Subcutaneous adipose tissue (tissue), 4 donors: ENCODE data around the gene TUNAR. TPM values are rescaled to one million over a fixed set of nuclear protein-coding genes. Genes with fewer than 3 reads are reported as not detected.

Experiments used
- total RNA-seq, 4 donors: library from RNA; depleted of rRNA; stranded (reverse); fragments of >200 nt; gene quantifications; one replicate each; pipeline ENCODE4 v1.1.0, GENCODE V29; 2016
- TF ChIP-seq, protein P1 (sequence below): fragments of 450-650 bp; IDR thresholded peaks from one replicate; pipeline ENCODE4 v1.5.1; 2016; ENCODE audit warnings: low read depth, mild to moderate bottlenecking, control low read depth, antibody characterized with exemption, moderate library complexity

Gene TUNAR
- total RNA-seq, 4 donors from 2014 or later = not detected

DNA sequence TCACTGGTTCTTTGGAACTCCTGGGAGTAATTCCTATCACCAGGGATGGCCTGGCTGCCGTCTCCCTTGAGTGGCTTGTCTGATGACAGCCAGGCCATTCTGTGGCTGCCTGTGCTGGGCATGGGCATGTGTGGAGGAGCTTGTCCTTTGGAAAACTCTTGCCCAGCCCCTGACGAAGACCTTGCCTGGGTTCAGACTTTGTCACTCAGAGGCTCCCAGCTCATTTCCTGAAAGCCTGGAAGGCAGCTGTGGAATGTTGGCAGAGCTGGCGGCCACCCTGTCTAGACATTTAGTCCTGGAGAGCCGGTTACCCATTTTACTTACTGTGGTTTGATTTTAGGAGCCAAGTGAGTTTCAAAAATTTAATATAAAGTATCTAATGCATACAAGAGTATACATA is 34.0 kb downstream of the TUNAR start:
- TF ChIP-seq, protein P1, sequence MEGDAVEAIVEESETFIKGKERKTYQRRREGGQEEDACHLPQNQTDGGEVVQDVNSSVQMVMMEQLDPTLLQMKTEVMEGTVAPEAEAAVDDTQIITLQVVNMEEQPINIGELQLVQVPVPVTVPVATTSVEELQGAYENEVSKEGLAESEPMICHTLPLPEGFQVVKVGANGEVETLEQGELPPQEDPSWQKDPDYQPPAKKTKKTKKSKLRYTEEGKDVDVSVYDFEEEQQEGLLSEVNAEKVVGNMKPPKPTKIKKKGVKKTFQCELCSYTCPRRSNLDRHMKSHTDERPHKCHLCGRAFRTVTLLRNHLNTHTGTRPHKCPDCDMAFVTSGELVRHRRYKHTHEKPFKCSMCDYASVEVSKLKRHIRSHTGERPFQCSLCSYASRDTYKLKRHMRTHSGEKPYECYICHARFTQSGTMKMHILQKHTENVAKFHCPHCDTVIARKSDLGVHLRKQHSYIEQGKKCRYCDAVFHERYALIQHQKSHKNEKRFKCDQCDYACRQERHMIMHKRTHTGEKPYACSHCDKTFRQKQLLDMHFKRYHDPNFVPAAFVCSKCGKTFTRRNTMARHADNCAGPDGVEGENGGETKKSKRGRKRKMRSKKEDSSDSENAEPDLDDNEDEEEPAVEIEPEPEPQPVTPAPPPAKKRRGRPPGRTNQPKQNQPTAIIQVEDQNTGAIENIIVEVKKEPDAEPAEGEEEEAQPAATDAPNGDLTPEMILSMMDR = no peak

DNA sequence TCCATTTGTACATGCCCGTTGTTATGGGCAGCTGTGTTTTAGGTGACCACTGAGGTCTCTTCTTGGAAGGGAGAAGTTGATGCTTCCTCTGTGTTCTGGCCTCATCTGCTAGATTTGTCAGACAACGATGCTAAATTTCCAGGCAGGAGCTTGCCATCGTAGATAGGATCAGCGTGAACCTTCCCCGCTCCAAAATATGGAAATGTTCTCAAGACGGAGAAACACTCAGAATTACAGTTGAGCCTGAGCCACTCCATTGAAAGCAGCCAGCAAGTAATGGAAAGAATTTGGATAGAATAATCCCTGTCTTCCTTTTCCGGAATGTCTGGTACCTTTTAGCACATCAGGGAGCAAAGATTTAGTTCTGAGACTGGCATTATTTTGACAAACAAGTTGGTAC is 34.8 kb downstream of the TUNAR start:
- TF ChIP-seq, protein P1 = no peak

DNA sequence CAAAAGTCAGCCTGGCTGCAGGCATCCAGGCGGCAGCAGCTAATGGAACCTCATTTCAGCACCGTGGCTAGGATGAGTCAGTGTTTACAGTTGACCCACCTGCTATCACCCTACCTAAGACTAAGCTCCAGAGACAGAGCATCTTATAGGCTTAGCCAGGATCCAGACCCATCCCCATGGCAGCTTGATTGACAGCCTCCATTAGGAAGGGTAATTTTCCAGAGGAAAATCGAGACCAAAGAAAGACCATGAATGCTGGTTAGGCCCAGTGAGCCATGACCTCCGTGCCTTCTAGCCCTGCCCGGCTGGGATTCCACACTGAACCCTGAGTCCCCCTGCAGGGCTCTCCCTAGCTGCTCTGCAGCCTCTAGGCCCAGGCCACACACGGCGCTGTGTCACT is 38.7 kb downstream of the TUNAR start:
- TF ChIP-seq, protein P1 = no peak

DNA sequence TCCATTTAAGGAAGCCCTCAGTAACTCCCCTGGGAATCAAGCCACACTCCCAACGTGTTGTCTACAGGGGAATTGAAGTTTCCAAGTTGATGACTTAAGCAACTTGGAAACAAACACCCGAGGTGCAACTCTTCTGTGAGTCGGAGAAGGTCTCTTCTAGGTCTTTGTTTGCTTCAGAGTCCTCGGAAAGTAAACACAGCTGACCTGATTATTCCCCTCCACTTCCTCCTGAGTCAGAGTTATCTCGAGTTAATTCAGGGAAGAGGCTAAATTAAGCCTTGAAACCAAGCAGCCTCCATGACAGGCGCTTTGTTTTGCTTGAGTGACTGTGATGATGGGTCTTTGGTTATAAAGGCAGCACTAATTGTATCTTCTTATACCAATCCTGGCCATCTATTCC is 41.8 kb downstream of the TUNAR start:
- TF ChIP-seq, protein P1 = no peak

DNA sequence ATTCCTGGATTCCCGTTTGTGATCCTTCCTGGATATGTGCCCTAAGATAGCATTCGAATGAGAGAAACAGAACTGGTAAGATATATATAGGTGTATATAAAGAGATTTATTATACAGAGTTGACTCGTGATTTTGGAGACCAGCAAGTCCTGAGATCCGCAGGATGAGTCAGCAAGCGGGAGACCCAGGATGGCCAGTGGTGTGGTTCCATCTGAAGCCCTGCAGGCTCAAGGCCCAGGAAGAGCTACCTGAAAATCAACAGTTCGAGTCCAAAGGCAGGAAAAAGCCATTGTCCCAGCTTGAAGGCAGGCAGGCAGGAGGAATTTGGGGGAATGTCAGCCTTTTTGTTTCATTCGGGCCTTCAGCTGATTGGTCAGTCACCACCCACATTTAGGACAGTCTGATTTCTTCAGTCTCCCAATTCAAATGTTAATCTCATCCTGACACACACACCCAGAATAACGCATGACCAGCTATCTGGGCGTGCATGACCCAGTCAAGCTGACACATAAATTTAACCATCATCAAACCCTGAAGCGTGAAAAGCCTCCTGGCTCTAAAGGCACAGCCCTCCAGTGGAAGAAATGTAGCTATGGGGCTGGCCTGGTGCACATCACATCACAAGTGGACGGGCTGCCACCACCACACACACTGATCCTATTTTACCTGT is 44.3 kb downstream of the TUNAR start:
- TF ChIP-seq, protein P1 = no peak

DNA sequence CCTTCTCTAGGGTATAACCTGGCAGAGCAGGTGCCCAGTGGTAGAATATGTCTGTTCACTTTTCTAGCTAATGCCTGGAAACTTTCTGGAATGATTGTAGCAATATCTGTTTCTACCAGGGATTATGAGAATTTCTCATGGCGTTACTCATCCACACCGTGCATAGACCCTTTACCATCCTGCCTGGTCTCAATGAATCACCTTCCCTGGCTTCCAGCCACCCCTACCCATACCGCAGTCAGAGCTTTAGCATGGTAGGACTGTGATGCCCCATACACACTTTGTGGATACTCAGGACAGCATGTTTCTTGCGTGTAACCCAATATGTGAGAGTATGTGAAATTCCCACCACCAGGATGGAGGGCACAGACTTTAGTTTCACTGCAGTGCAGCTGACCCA is 45.4 kb downstream of the TUNAR start:
- TF ChIP-seq, protein P1 = no peak

DNA sequence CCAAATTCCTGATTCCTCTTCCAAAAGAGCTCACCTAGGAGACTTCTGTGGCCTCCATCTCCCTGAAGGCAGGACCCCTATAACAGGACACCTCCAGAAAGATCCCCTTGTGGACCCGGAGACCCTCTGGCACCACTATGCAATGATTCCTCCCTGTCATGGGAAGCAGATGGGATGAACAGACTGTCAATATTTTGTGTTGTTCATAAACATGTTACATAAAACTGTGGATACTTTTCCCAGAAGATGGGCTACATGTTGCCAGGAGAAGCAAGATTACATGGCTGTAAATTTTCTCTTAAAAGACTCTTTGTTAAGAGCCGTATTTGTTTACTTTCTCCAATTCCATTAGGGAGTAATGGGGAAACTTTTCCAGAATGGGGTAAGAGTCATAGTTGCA is 52.1 kb downstream of the TUNAR start:
- TF ChIP-seq, protein P1 = no peak
